ACC112 (cell line): ENCODE results near the gene MLLT3.

Experiments
- H2AFZ ChIP-seq: fragments of 200-600 bp; sonication (generic); one replicate; pipeline ENCODE4 v1.6.0; 2017; ENCODE audit warnings: antibody characterized with exemption, low read length; ENCODE audit not compliant: unreplicated experiment
- H3K27ac ChIP-seq: fragments of 200-600 bp; sonication (generic); 2 replicates; pipeline ENCODE4 v1.5.1; 2014; ENCODE audit warnings: low read depth, mild to moderate bottlenecking, antibody characterized with exemption, low read length, moderate library complexity
- H3K27me3 ChIP-seq: fragments of 200-600 bp; sonication (generic); 2 replicates; pipeline ENCODE4 v1.6.1; 2014; ENCODE audit warnings: mild to moderate bottlenecking, antibody characterized with exemption, low read length, moderate library complexity, mixed read lengths; ENCODE audit not compliant: insufficient read depth
- H3K36me3 ChIP-seq: fragments of 200-600 bp; sonication (generic); 2 replicates; pipeline ENCODE4 v1.6.1; 2016; ENCODE audit warnings: mild to moderate bottlenecking, antibody characterized with exemption, low read length, moderate library complexity, mixed read lengths; ENCODE audit not compliant: insufficient read depth
- H3K4me1 ChIP-seq: fragments of 200-600 bp; sonication (generic); one replicate; pipeline ENCODE4 v1.6.1; 2016; ENCODE audit warnings: low read length, mixed read lengths; ENCODE audit not compliant: insufficient read depth, unreplicated experiment, control insufficient read depth
- H3K4me3 ChIP-seq: fragments of 200-600 bp; sonication (generic); 2 replicates; pipeline ENCODE4 v1.5.1; 2014; ENCODE audit warnings: mild to moderate bottlenecking, low read depth, low read length
- H3K79me2 ChIP-seq: fragments of 200-600 bp; sonication (generic); one replicate; pipeline ENCODE4 v1.6.0; 2016; ENCODE audit warnings: low read length; ENCODE audit not compliant: control insufficient read depth, unreplicated experiment, insufficient read depth

The MLLT3 gene

GRCh38 chr9:20630241-20630943 is 8.1 kb upstream of the MLLT3 start:
- no peak overlapping the region for H2AFZ ChIP-seq
- no peak overlapping the region for H3K27ac ChIP-seq
- no peaks in the 10 kb centered on the region for H3K79me2 ChIP-seq
- H3K4me1 ChIP-seq: peaks cover under 1% of the 10 kb centered on the region
- no peak overlapping the region for H3K4me3 ChIP-seq
- H3K36me3 ChIP-seq: no peaks in the 10 kb centered on the region
- no peaks in the 10 kb centered on the region for H3K27me3 ChIP-seq

- peaks cover 6% of the 10 kb centered on the region for H3K4me1 ChIP-seq
- H3K27ac ChIP-seq: no peak overlapping the region
- H3K27me3 ChIP-seq: no peaks in the 10 kb centered on the region
- H3K36me3 ChIP-seq: no peaks in the 10 kb centered on the region
- H3K79me2 ChIP-seq: peaks cover 8% of the 10 kb centered on the region
- peak overlapping the region; percentile 94 for H2AFZ ChIP-seq
- H3K4me3 ChIP-seq: peak overlapping the region; percentile 81
Measured at GRCh38 chr9:20625003-20625349, 2.7 kb upstream of the MLLT3 start.

DNA sequence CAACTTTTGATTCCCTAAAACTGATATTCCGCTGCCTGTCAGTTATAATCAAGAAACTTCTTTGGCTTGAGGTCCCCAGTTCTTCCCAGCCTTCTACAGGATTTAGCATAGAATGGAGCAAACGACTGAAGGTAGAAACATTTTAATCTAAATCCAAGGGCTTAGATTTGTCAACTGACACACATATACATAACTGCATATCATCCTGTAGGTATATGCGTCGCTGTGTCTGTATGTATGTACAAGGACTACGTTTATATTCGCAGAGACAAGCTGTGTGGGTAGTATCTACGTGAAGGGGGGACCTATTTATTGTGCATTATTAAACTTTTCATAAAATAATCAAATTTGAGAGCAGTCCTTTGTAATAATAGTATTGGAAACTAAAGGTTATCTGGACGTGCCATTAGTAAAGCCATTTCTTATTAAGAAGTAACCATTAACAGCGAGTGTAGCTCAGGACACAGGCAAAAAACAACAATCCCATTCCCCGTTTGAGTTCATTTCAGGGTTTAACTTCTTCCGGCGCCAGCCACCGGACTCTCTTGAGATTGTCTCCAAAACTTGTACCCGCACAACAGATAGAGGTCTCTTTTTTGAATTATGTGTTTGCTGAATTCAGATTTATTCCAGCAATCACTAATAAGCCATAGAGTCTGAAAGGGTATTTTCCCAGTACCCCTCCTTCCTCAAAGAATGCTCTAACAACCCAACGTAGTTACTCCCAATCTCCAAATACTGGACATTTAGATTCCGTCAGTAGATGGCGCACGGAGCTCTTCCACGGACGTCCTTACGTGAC is 2.1 kb upstream of the MLLT3 start:
- H3K4me3 ChIP-seq: peak overlapping the region; percentile 81
- H3K79me2 ChIP-seq: peaks cover 8% of the 10 kb centered on the region
- H3K36me3 ChIP-seq: no peaks in the 10 kb centered on the region
- H3K4me1 ChIP-seq: peaks cover 6% of the 10 kb centered on the region
- peak overlapping the region; percentile 94 for H2AFZ ChIP-seq
- H3K27ac ChIP-seq: no peak overlapping the region
- H3K27me3 ChIP-seq: no peaks in the 10 kb centered on the region

DNA sequence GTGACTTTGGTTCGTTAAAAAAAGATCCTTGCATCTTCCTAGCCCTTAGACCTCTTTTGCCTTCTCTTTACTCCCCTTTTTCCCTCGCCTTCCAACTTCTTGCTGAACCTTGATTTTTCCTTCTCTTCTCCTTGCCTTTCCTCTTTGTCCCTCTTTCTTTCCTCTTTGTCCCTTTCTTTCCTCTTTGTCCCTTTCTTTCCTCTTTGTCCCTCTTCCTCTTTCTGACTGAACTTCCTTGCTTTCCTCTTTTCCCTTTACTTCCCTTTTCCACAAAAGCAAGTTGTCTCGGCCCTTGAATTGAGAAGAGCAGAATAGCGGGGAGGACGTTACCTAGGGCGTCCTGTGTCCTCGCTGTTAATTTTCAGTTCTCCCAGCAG is 1.4 kb upstream of the MLLT3 start:
- H3K27me3 ChIP-seq: no peaks in the 10 kb centered on the region
- no peak overlapping the region for H3K27ac ChIP-seq
- H3K4me3 ChIP-seq: peak overlapping the region; percentile 81

GRCh38 chr9:20623021-20623747 is 885 bp upstream of the MLLT3 start:
- H3K27ac ChIP-seq: no peak overlapping the region
- H3K27me3 ChIP-seq: no peaks in the 10 kb centered on the region

More for the DNA sequence above, 1.4 kb upstream of the MLLT3 start:
- H3K4me1 ChIP-seq: peaks cover 13% of the 10 kb centered on the region
- H2AFZ ChIP-seq: peak overlapping the region; percentile 94
- peaks cover 12% of the 10 kb centered on the region for H3K79me2 ChIP-seq
- H3K36me3 ChIP-seq: no peaks in the 10 kb centered on the region

GRCh38 chr9:20621471-20622329 is 599 bp downstream of the MLLT3 start:
- peaks cover 22% of the 10 kb centered on the region for H3K79me2 ChIP-seq
- H3K4me1 ChIP-seq: peaks cover 32% of the 10 kb centered on the region
- peak overlapping the region; percentile 81 for H3K4me3 ChIP-seq
- no peaks in the 10 kb centered on the region for H3K36me3 ChIP-seq
- H3K27me3 ChIP-seq: no peaks in the 10 kb centered on the region
- peak overlapping the region; percentile 55; the same call in 1 of the 2 replicates for H3K27ac ChIP-seq
- H2AFZ ChIP-seq: peak overlapping the region; percentile 96

More at GRCh38 chr9:20623021-20623747, 885 bp upstream of the MLLT3 start:
- peaks cover 12% of the 10 kb centered on the region for H3K79me2 ChIP-seq
- H3K4me1 ChIP-seq: peaks cover 18% of the 10 kb centered on the region
- no peaks in the 10 kb centered on the region for H3K36me3 ChIP-seq
- peak overlapping the region; percentile 94 for H2AFZ ChIP-seq
- peak overlapping the region; percentile 81 for H3K4me3 ChIP-seq

DNA sequence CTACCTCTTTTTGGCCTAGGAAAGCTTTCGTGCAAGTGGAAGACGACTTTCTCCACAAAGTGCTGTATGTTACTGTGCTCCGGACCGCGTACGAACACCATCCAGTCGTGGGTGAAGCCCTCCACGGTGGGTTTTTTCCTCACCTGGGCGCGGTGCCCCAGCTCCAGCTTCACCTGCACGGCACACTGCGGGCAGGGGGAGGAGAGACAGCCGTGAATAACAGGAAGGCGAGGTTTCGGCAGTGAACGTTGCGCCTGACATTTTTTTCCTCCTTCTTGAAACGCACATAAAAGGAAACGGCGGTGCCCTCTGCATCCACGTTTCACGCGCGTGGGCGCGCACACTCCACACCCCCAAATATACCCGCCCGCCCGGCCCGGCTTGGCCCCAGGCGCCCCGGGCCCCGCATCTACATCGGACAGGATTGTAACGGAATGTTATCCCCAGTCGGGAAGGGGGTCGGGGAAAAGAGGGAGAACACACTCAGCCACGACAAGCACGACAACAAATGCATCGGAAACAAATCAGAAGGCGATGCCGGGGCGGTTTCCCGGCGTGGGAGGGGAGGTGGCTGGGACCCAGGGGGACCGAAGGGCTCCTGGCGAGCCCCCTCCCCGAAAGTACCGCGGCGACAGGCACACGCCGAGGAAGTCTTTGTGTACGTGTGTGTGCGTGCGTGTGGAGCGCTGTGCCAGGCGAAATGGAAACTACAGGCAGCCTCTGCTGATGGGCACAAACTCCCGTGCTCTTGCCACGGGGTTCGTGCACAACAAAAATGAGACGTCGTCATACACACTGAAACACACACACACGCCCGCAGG is 1.4 kb downstream of the MLLT3 start:
- H3K27ac ChIP-seq: peak overlapping the region; percentile 15; the same call in 1 of the 2 replicates
- H3K27me3 ChIP-seq: no peaks in the 10 kb centered on the region
- peaks cover 23% of the 10 kb centered on the region for H3K79me2 ChIP-seq
- peaks cover 32% of the 10 kb centered on the region for H3K4me1 ChIP-seq
- peak overlapping the region; percentile 81 for H3K4me3 ChIP-seq
- H2AFZ ChIP-seq: peak overlapping the region; percentile 96
- no peaks in the 10 kb centered on the region for H3K36me3 ChIP-seq

- peaks cover 24% of the 10 kb centered on the region for H3K79me2 ChIP-seq
- peak overlapping the region; percentile 81 for H3K4me3 ChIP-seq
- H3K36me3 ChIP-seq: no peaks in the 10 kb centered on the region
- H3K27me3 ChIP-seq: no peaks in the 10 kb centered on the region
- H3K27ac ChIP-seq: no peak overlapping the region
- no peak overlapping the region for H2AFZ ChIP-seq
- peaks cover 26% of the 10 kb centered on the region for H3K4me1 ChIP-seq
Measured at GRCh38 chr9:20619487-20620200, 2.7 kb downstream of the MLLT3 start.

DNA sequence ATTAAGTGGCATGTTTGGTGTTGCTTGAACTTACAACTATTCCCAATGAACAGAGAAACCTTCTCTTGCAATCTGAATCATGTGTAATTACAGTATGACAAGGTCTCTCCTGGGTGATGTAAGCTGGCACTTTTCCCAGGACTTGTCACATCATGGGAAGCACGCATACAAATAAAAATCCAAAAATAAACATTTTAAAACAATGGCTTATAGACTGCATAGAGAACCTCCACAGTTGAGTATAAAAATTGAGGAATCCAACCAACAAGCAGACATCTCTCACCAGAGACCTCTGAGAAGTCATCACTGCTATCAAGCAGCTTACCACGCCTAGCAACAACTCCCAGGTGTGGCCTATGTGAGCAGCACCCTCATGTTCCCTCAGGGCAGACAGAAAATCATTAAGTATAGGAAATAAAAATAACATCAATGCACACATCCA is 3.9 kb downstream of the MLLT3 start:
- H2AFZ ChIP-seq: no peak overlapping the region
- H3K36me3 ChIP-seq: no peaks in the 10 kb centered on the region
- H3K4me3 ChIP-seq: no peak overlapping the region
- peaks cover 31% of the 10 kb centered on the region for H3K4me1 ChIP-seq
- H3K79me2 ChIP-seq: peaks cover 26% of the 10 kb centered on the region
- no peaks in the 10 kb centered on the region for H3K27me3 ChIP-seq
- peak overlapping the region; percentile 28; the same call in 1 of the 2 replicates for H3K27ac ChIP-seq
